SK-N-SH (cell line): ENCODE results near the gene SMIM11.

Experiments
- CTCF ChIP-seq: fragments of 200-600 bp; sonication (generic); IDR thresholded peaks from 2 replicates; pipeline ENCODE4 v1.6.1; 2017; ENCODE audit warnings: antibody characterized with exemption, mild to moderate bottlenecking, moderate library complexity
- EP300 ChIP-seq, 2 experiments: IDR thresholded peaks; 2 replicates each; pipeline versions ENCODE4 v1.4.0 to v1.6.1; 2012; ENCODE audit warnings: borderline replicate concordance in 1 of 2, low read depth in 1 of 2, low read length in 1 of 2
- EZH2phosphoT487 ChIP-seq: fragments of 200-600 bp; sonication (generic); IDR thresholded peaks from 2 replicates; pipeline ENCODE4 v1.6.1; 2017; ENCODE audit warnings: low read depth, mixed run types, mild to moderate bottlenecking, antibody characterized with exemption, moderate library complexity, borderline replicate concordance
- GABPA ChIP-seq: IDR thresholded peaks from 2 replicates; pipeline ENCODE4 v1.4.0; 2012; ENCODE audit warnings: low read depth, mild to moderate bottlenecking
- NRF1 ChIP-seq: IDR thresholded peaks from 2 replicates; pipeline ENCODE4 v1.6.1; 2012; ENCODE audit warnings: low read depth, mild to moderate bottlenecking, low read length
- PBX3 ChIP-seq: IDR thresholded peaks from 2 replicates; pipeline ENCODE4; 2012
- POLR2AphosphoS5 ChIP-seq: IDR thresholded peaks from 2 replicates; pipeline ENCODE4 v1.6.1; 2012; ENCODE audit warnings: low read depth, low read length
- RCOR1 ChIP-seq: fragments of 150-350 bp; IDR thresholded peaks from 2 replicates; pipeline ENCODE4 v1.6.1; 2017; ENCODE audit warnings: antibody characterized with exemption, low read length
- SIN3A ChIP-seq: IDR thresholded peaks from 2 replicates; pipeline ENCODE4 v1.6.1; 2012; ENCODE audit warnings: low read depth, mild to moderate bottlenecking, low read length, moderate library complexity, borderline replicate concordance
- TAF1 ChIP-seq: IDR thresholded peaks from 2 replicates; pipeline ENCODE4 v1.6.1; 2012; ENCODE audit warnings: low read depth, mild to moderate bottlenecking, low read length, moderate library complexity, borderline replicate concordance
- TF ChIP-seq, protein P1 (sequence below): IDR thresholded peaks from 2 replicates; pipeline ENCODE4 v1.6.1; 2012; ENCODE audit warnings: mild to moderate bottlenecking, low read depth, low read length, moderate library complexity

DNA sequence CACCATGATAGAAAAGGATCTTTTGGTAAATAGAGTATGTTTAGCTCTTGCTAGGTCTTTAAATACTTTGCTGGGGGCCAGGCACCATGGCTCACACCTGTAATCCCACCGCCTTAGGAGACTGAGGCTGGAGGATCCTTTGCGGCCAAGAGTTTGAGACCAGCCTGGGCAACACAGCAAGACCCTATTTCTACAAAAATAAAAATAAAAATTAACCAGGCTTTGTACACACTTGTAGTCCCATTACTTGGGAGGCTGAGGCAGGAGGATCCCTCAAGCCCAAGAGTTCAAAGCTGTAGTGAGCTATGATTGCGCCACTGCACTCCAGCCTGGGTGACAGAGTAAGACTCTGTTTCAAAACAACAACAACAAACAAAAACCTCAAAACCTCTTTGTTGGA lies 12.6 kb upstream of the SMIM11 start:
- TF ChIP-seq, protein P1, sequence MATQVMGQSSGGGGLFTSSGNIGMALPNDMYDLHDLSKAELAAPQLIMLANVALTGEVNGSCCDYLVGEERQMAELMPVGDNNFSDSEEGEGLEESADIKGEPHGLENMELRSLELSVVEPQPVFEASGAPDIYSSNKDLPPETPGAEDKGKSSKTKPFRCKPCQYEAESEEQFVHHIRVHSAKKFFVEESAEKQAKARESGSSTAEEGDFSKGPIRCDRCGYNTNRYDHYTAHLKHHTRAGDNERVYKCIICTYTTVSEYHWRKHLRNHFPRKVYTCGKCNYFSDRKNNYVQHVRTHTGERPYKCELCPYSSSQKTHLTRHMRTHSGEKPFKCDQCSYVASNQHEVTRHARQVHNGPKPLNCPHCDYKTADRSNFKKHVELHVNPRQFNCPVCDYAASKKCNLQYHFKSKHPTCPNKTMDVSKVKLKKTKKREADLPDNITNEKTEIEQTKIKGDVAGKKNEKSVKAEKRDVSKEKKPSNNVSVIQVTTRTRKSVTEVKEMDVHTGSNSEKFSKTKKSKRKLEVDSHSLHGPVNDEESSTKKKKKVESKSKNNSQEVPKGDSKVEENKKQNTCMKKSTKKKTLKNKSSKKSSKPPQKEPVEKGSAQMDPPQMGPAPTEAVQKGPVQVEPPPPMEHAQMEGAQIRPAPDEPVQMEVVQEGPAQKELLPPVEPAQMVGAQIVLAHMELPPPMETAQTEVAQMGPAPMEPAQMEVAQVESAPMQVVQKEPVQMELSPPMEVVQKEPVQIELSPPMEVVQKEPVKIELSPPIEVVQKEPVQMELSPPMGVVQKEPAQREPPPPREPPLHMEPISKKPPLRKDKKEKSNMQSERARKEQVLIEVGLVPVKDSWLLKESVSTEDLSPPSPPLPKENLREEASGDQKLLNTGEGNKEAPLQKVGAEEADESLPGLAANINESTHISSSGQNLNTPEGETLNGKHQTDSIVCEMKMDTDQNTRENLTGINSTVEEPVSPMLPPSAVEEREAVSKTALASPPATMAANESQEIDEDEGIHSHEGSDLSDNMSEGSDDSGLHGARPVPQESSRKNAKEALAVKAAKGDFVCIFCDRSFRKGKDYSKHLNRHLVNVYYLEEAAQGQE = no peak
- TF ChIP-seq RCOR1 (no peak), EZH2phosphoT487 (no peak), CTCF (no peak), NRF1 (no peak), PBX3 (no peak), SIN3A (no peak), TAF1 (no peak), POLR2AphosphoS5 (no peak), EP300 (IDR thresholded peaks at IDR 0.05; ENCODE audit: borderline replicate concordance in 1 of 2, low read depth in 1 of 2, low read length in 1 of 2) (no peak), GABPA (no peak)
